ENCODE measurements around the gene AKR1C8.

AKR1C8 gene

GRCh38 chr10:5184987-5185775 is at the start of gene AKR1C8:
AKR1C8 (minus strand) TSS chr10:5185150; CDS start chr10:5185104, 46 bp downstream.
- ATAC-seq: no peak
- no peak for TF ChIP-seq ZNF565 (CRISPR knock-in tag; conservative IDR thresholded peaks at IDR 0.05; ENCODE audit: low read depth)

DNA sequence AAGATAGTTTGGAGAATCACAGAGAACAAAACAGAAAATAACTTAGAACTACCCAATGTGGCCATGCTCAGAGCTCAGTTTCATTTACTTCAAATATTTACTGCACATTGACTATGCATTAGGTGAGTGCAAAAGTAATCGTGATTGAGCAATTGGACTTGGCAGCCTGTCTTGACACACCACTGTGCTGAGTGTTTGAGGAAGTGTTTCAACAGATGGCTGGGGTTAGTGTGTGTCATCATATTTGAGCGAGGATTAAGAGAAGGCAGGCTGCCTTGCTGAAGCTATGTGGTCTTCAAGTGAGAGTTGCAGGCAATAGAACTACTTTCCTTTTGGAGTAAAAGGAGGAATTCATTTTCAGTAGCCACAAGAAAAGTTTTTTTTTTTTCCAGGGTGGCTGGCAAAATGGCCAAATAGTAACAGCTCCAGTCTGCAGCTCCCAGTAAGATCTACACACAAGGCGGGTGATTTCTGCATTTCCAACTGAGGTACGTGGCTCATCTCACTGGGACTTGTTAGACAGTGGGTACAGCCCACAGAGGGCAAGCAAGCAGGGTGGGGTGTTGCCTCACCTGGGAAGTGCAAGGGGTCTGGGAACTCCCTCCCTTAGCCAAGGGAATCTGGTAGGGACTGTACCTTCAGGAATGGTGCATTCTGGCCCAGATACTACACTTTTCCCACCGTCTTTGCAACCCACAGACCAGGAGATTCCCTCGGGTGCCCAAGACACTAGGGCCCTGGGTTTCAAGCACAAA is 49.3 kb upstream of the AKR1C8 start:
- TF ChIP-seq TOX (CRISPR knock-in tag; IDR thresholded peaks at IDR 0.05; ENCODE audit: borderline replicate concordance) (no peak), TSHZ2 (CRISPR knock-in tag; IDR thresholded peaks at IDR 0.05) (no peak), ARNTL (CRISPR knock-in tag; IDR thresholded peaks at IDR 0.05; ENCODE audit: borderline replicate concordance, low read depth) (no peak), CSRNP3 (CRISPR knock-in tag; IDR thresholded peaks at IDR 0.05) (no peak), ZNF565 (CRISPR knock-in tag; conservative IDR thresholded peaks at IDR 0.05; ENCODE audit: low read depth) (no peak), RARB (CRISPR knock-in tag; IDR thresholded peaks at IDR 0.05) (no peak), ISL1 (CRISPR knock-in tag; IDR thresholded peaks at IDR 0.05) (no peak), BACH2 (CRISPR knock-in tag; IDR thresholded peaks at IDR 0.05; ENCODE audit: borderline replicate concordance) (no peak), GLIS3 (CRISPR knock-in tag; IDR thresholded peaks at IDR 0.05) (no peak), ZC3H10 (CRISPR knock-in tag; IDR thresholded peaks at IDR 0.05) (no peak)
- no peak for ATAC-seq

- TF ChIP-seq OSR1 (CRISPR knock-in tag; IDR thresholded peaks at IDR 0.05) (no peak), TCF4 (CRISPR knock-in tag; IDR thresholded peaks at IDR 0.05; ENCODE audit: borderline replicate concordance) (no peak), ZNF70 (CRISPR knock-in tag; IDR thresholded peaks at IDR 0.05) (no peak), CSDC2 (CRISPR knock-in tag; IDR thresholded peaks at IDR 0.05) (no peak), TSHZ2 (CRISPR knock-in tag; IDR thresholded peaks at IDR 0.05) (no peak), ZNF8 (CRISPR knock-in tag; IDR thresholded peaks at IDR 0.05) (no peak), ARNTL (CRISPR knock-in tag; IDR thresholded peaks at IDR 0.05; ENCODE audit: borderline replicate concordance, low read depth) (no peak), ESRRG (CRISPR knock-in tag; IDR thresholded peaks at IDR 0.05) (no peak), GLIS3 (CRISPR knock-in tag; IDR thresholded peaks at IDR 0.05) (no peak), BACH2 (CRISPR knock-in tag; IDR thresholded peaks at IDR 0.05; ENCODE audit: borderline replicate concordance) (no peak), CSRNP3 (CRISPR knock-in tag; IDR thresholded peaks at IDR 0.05) (no peak), PPARA (CRISPR knock-in tag; IDR thresholded peaks at IDR 0.05; ENCODE audit: borderline replicate concordance) (no peak), TOX (CRISPR knock-in tag; IDR thresholded peaks at IDR 0.05; ENCODE audit: borderline replicate concordance) (no peak), ZFP30 (CRISPR knock-in tag; IDR thresholded peaks at IDR 0.05) (no peak)
- no peak for ATAC-seq
Measured at GRCh38 chr10:5233324-5233723, 48.4 kb upstream of the AKR1C8 start.
